Endothelial cell (in vitro differentiated cells): ENCODE measurements around the gene CLDND2. TPM values are rescaled to one million over a fixed set of nuclear protein-coding genes. Genes with fewer than 3 reads are reported as not detected.
"Not testable (repeated sequence)": the region's sequence is repeated elsewhere in the genome, so short reads cannot be mapped to it uniquely, and the experiment has no call there.

Source experiments
- DNase-seq: peaks from one replicate; pipeline ENCODE4 v3.0.0; 2021; ENCODE audit warnings: low spot score
- H3K27ac Mint-ChIP-seq: one replicate; pipeline ENCODE4 v1.8.0; 2021; ENCODE audit warnings: mixed read lengths, inconsistent platforms; ENCODE audit not compliant: unreplicated experiment
- H3K27me3 Mint-ChIP-seq: one replicate; pipeline ENCODE4 v1.8.0; 2021; ENCODE audit warnings: mild to moderate bottlenecking, moderate library complexity, mixed read lengths, inconsistent platforms; ENCODE audit not compliant: unreplicated experiment
- H3K36me3 Mint-ChIP-seq: one replicate; pipeline ENCODE4 v1.8.0; 2021; ENCODE audit warnings: mild to moderate bottlenecking, low read depth, mixed read lengths, inconsistent platforms; ENCODE audit not compliant: unreplicated experiment
- H3K4me1 Mint-ChIP-seq: one replicate; pipeline ENCODE4 v1.8.0; 2021; ENCODE audit warnings: mild to moderate bottlenecking, mixed read lengths, inconsistent platforms; ENCODE audit not compliant: unreplicated experiment
- H3K4me3 Mint-ChIP-seq: one replicate; pipeline ENCODE4 v1.8.0; 2021; ENCODE audit warnings: mild to moderate bottlenecking, mixed read lengths, inconsistent platforms; ENCODE audit not compliant: unreplicated experiment
- H3K9me3 Mint-ChIP-seq: one replicate; pipeline ENCODE4 v1.8.0; 2021; ENCODE audit warnings: mixed read lengths, inconsistent platforms; ENCODE audit not compliant: unreplicated experiment
- CTCF ChIP-seq: fragments of 200-600 bp; sonication (generic); IDR thresholded peaks from one replicate; pipeline ENCODE4 v1.5.0; 2021; ENCODE audit warnings: antibody characterized with exemption; ENCODE audit not compliant: unreplicated experiment
- total RNA-seq: library from RNA; stranded (reverse); fragmentation: NEBNext Ultra II Directional; extraction: Animal tissue kit (Norgen Biotek cat#: 25700); gene quantifications from one replicate; pipeline ENCODE4 v1.2.1, GENCODE V29; 2021; ENCODE audit not compliant: unreplicated experiment

CLDND2 gene
- total RNA-seq, 1 donor from 2014 or later, result not detected

GRCh38 chr19:51410950-51411748 is 42.3 kb upstream of the CLDND2 start:
- Mint-ChIP-seq H3K27ac (no peak overlapping the region), H3K36me3 (no peaks in the 10 kb centered on the region), H3K27me3 (peaks cover 3% of the 10 kb centered on the region), H3K4me1 (no peaks in the 10 kb centered on the region), H3K4me3 (no peak overlapping the region), H3K9me3 (no peaks in the 10 kb centered on the region)
- no peak for TF ChIP-seq CTCF
- no peak for DNase-seq

GRCh38 chr19:51407511-51408131 is 38.8 kb upstream of the CLDND2 start:
- DNase-seq, result no peak
- Mint-ChIP-seq H3K36me3 (peaks cover 10% of the 10 kb centered on the region), H3K27me3 (peaks cover 5% of the 10 kb centered on the region)

GRCh38 chr19:51402117-51402516 is 33.3 kb upstream of the CLDND2 start:
- Mint-ChIP-seq H3K9me3 (peaks cover 19% of the 10 kb centered on the region), H3K4me1 (no peaks in the 10 kb centered on the region), H3K27ac (no peak overlapping the region), H3K4me3 (no peak overlapping the region), H3K27me3 (peaks cover 3% of the 10 kb centered on the region), H3K36me3 (peaks cover 18% of the 10 kb centered on the region)
- TF ChIP-seq CTCF, result no peak
- DNase-seq, result no peak

More at GRCh38 chr19:51407511-51408131, 38.8 kb upstream of the CLDND2 start:
- TF ChIP-seq CTCF, result peak; percentile 26
- H3K4me3 Mint-ChIP-seq, result no peak overlapping the region
- no peaks in the 10 kb centered on the region for H3K4me1 Mint-ChIP-seq
- H3K9me3 Mint-ChIP-seq, result peaks cover 12% of the 10 kb centered on the region
- no peak overlapping the region for H3K27ac Mint-ChIP-seq

- Mint-ChIP-seq H3K9me3 (peaks cover 19% of the 10 kb centered on the region), H3K36me3 (peaks cover 18% of the 10 kb centered on the region)
- H3K4me1 Mint-ChIP-seq, H3K4me3 Mint-ChIP-seq, H3K27me3 Mint-ChIP-seq, H3K27ac Mint-ChIP-seq, DNase-seq: not testable (repeated sequence)
These were observed 31.1 kb upstream of the CLDND2 start for GRCh38 chr19:51399936-51400335.

GRCh38 chr19:51399231-51399630 is 30.4 kb upstream of the CLDND2 start:
- Mint-ChIP-seq H3K9me3 (peaks cover 19% of the 10 kb centered on the region), H3K27ac (no peak overlapping the region), H3K27me3 (peaks cover 3% of the 10 kb centered on the region), H3K36me3 (peaks cover 18% of the 10 kb centered on the region), H3K4me3 (no peak overlapping the region), H3K4me1 (no peaks in the 10 kb centered on the region)
- no peak for TF ChIP-seq CTCF
- DNase-seq, result no peak
